Measurements from ENCODE around the gene EXOC6. TPM values are rescaled to one million over a fixed set of nuclear protein-coding genes. Genes with fewer than 3 reads are reported as not detected.

The EXOC6 gene
- total RNA-seq, 3 donors from 2014 or later (not counting 1 experiment from before 2014, with no cell fraction given), result 12.1 to 18.2 (median 16.1) TPM

GRCh38 chr10:93068411-93069244 lies 220.3 kb downstream of the EXOC6 start:
- H3K27ac ChIP-seq (ENCODE audit: low read length), result no peak overlapping the region
- peaks cover 31% of the 10 kb centered on the region for H3K27me3 ChIP-seq (ENCODE audit: control insufficient read depth, insufficient read depth, low read length)
- H3K36me3 ChIP-seq (ENCODE audit: control insufficient read depth, insufficient read depth, low read length), result no peaks in the 10 kb centered on the region
- intact Hi-C loops (cut with micrococcal nuclease), result no loop called here
- H3K4me3 Mint-ChIP-seq, result no peak overlapping the region
- no peaks in the 10 kb centered on the region for H3K36me3 Mint-ChIP-seq
- DNase-seq, result no peak
- no peaks in the 10 kb centered on the region for H3K9me3 ChIP-seq (ENCODE audit: control insufficient read depth, insufficient read depth, low read length)
- no peaks in the 10 kb centered on the region for H3K9me3 Mint-ChIP-seq
- ATAC-seq, result no peak
- no peak overlapping the region for H3K4me3 ChIP-seq (ENCODE audit: low read length)
- H3K4me1 ChIP-seq (ENCODE audit: control insufficient read depth, insufficient read depth, low read length), result peaks cover 20% of the 10 kb centered on the region
- WGBS (ENCODE audit: insufficient coverage), result 4% methylated on average over 73 of the region's 73 CpGs
- TF ChIP-seq, protein P1, sequence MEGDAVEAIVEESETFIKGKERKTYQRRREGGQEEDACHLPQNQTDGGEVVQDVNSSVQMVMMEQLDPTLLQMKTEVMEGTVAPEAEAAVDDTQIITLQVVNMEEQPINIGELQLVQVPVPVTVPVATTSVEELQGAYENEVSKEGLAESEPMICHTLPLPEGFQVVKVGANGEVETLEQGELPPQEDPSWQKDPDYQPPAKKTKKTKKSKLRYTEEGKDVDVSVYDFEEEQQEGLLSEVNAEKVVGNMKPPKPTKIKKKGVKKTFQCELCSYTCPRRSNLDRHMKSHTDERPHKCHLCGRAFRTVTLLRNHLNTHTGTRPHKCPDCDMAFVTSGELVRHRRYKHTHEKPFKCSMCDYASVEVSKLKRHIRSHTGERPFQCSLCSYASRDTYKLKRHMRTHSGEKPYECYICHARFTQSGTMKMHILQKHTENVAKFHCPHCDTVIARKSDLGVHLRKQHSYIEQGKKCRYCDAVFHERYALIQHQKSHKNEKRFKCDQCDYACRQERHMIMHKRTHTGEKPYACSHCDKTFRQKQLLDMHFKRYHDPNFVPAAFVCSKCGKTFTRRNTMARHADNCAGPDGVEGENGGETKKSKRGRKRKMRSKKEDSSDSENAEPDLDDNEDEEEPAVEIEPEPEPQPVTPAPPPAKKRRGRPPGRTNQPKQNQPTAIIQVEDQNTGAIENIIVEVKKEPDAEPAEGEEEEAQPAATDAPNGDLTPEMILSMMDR (IDR thresholded peaks at IDR 0.05), result no peak
- peaks cover 46 to 74% of the 10 kb centered on the region in 2 donors for H3K27me3 Mint-ChIP-seq (ENCODE audit: low read depth in 2 of 2)
- H3K27ac Mint-ChIP-seq, result no peak overlapping the region
- H3K4me1 Mint-ChIP-seq, result no peaks in the 10 kb centered on the region

GRCh38 chr10:93069245-93069561 lies 220.9 kb downstream of the EXOC6 start:
- H3K27me3 Mint-ChIP-seq (ENCODE audit: low read depth in 2 of 2), result peaks cover 46 to 70% of the 10 kb centered on the region in 2 donors
- H3K36me3 Mint-ChIP-seq, result no peaks in the 10 kb centered on the region
- peaks cover 31% of the 10 kb centered on the region for H3K27me3 ChIP-seq (ENCODE audit: control insufficient read depth, insufficient read depth, low read length)
- 30% methylated on average over 10 of the region's 10 CpGs for WGBS (ENCODE audit: insufficient coverage)
- H3K36me3 ChIP-seq (ENCODE audit: control insufficient read depth, insufficient read depth, low read length), result no peaks in the 10 kb centered on the region
- no peaks in the 10 kb centered on the region for H3K9me3 Mint-ChIP-seq
- H3K9me3 ChIP-seq (ENCODE audit: control insufficient read depth, insufficient read depth, low read length), result no peaks in the 10 kb centered on the region
- no peak overlapping the region for H3K4me3 ChIP-seq (ENCODE audit: low read length)
- DNase-seq, result no peak
- peaks cover 22% of the 10 kb centered on the region for H3K4me1 ChIP-seq (ENCODE audit: control insufficient read depth, insufficient read depth, low read length)
- peaks cover under 1 to 1% of the 10 kb centered on the region in 2 donors for H3K4me1 Mint-ChIP-seq
- no peak overlapping the region for H3K4me3 Mint-ChIP-seq
- ATAC-seq, result no peak
- TF ChIP-seq, protein P1 (IDR thresholded peaks at IDR 0.05), result no peak
- H3K27ac ChIP-seq (ENCODE audit: low read length), result no peak overlapping the region
- intact Hi-C loops (cut with micrococcal nuclease), result no loop called here
- no peak overlapping the region for H3K27ac Mint-ChIP-seq

DNA sequence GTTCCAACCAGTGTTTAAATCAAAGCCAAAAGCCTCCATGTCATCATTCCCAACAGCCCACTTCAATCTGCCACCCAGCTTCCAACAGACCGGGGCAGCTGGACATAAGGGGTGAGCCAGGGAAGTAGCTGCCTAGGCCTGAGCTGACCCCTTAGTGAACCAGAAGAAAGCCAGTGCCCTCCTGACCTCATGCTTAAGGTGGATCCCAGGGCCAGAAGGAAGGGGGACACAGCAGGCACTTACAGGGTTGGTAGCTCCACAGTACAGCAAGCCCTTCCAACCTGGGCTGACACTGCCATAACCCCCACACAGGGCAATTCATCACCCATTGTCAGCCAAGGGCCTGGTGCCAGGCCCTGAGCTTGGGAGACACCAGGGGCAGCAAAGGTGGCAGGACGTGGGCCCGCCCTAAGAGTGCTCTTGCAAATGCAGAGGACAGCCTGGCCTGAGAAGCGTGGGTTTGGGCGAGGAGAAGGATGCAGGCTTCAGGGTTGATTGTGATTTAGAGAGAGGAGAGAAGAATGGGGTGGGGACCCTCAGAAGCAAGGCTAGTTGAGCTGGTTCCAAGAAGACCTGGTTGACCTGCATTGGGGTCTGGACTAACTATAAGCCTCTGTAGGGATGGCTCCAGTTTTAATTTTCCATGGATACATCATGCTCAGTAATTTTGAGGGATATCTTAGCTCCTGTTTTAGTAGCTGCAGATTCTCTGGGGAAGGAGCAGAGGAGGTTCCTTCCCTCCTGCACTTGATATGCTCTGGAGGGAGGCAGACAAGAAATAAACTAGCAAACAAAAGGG lies 222.3 kb downstream of the EXOC6 start:
- Mint-ChIP-seq H3K4me3 (peak overlapping the region; percentile 33), H3K36me3 (no peaks in the 10 kb centered on the region), H3K27ac (no peak overlapping the region), H3K27me3 (ENCODE audit: low read depth in 2 of 2) (peaks cover 41 to 61% of the 10 kb centered on the region in 2 donors), H3K4me1 (peaks cover 4 to 8% of the 10 kb centered on the region in 2 donors), H3K9me3 (no peaks in the 10 kb centered on the region)
- DNase-seq (no peak), ATAC-seq (no peak)
- Histone ChIP-seq H3K9me3 (ENCODE audit: control insufficient read depth, insufficient read depth, low read length) (no peaks in the 10 kb centered on the region), H3K4me3 (ENCODE audit: low read length) (no peak overlapping the region), H3K27ac (ENCODE audit: low read length) (no peak overlapping the region), H3K27me3 (ENCODE audit: control insufficient read depth, insufficient read depth, low read length) (peaks cover 36% of the 10 kb centered on the region), H3K36me3 (ENCODE audit: control insufficient read depth, insufficient read depth, low read length) (no peaks in the 10 kb centered on the region), H3K4me1 (ENCODE audit: control insufficient read depth, insufficient read depth, low read length) (peaks cover 34% of the 10 kb centered on the region)
- 68% methylated on average over 5 of the region's 5 CpGs for WGBS (ENCODE audit: insufficient coverage)
- intact Hi-C loops (cut with micrococcal nuclease), result no loop called here
- TF ChIP-seq, protein P1 (IDR thresholded peaks at IDR 0.05), result no peak
